Mucosa of descending colon (tissue), 3 donors: Measurements from ENCODE around the gene MYH1. TPM values are rescaled to one million over a fixed set of nuclear protein-coding genes. Genes with fewer than 3 reads are reported as not detected.
"Not testable (repeated sequence)": the region's sequence is repeated elsewhere in the genome, so short reads cannot be mapped to it uniquely, and the experiment has no call there.

ENCODE experiments used
- ATAC-seq: fragments of 200-7000 bp; cut with Tn5 transposase; one replicate; pipeline ENCODE4 v1.9.1; 2020; ENCODE audit warnings: mild to moderate bottlenecking, moderate library complexity
- DNase-seq, 3 donors: peaks; one replicate each; pipeline ENCODE4 v3.0.0-alpha.2; 2020
- H3K36me3 ChIP-seq: fragments of 200-600 bp; one replicate; pipeline ENCODE4 v1.8.0; 2021; ENCODE audit warnings: low read depth, mild to moderate bottlenecking
- H3K4me1 ChIP-seq: fragments of 200-600 bp; one replicate; pipeline ENCODE4 v1.8.0; 2021; ENCODE audit warnings: low read depth, mild to moderate bottlenecking
- H3K4me3 ChIP-seq: fragments of 200-600 bp; one replicate; pipeline ENCODE4 v1.8.0; 2021; ENCODE audit warnings: mild to moderate bottlenecking
- H3K9me3 ChIP-seq: fragments of 200-600 bp; one replicate; pipeline ENCODE4 v1.8.0; 2021; ENCODE audit warnings: mild to moderate bottlenecking
- CTCF ChIP-seq: fragments of 200-600 bp; IDR thresholded peaks from one replicate; pipeline ENCODE4 v1.8.0; 2022; ENCODE audit warnings: antibody characterized with exemption, mild to moderate bottlenecking
- intact Hi-C, 2 donors: fragments of 100-400 bp; cut with DNase I in 1 of 2; cut with micrococcal nuclease in 1 of 2; formaldehyde crosslinking; loops; one replicate each; pipeline versions ENCODE4 v1.11.0 to v1.11.1; 2022; cut with DNase I, micrococcal nuclease
- total RNA-seq, 3 donors: library from RNA; stranded (reverse); fragmentation: NEBNext Ultra II Directional in 2 of 3; extraction: Animal tissue kit (Norgen Biotek cat#: 25700) in 2 of 3; gene quantifications; one replicate each; pipeline versions ENCODE4 v1.2.1 to v1.2.4, GENCODE V29; 2021 to 2023
- donor health status: DM: no; HTN: no; CAD: no; lungs with moderate emphysema.
- donor health status: DM: no; HTN: no; CAD: no.
- donor health status: DM: no; HTN: yes; CAD: no.

MYH1 gene
- total RNA-seq, 3 donors from 2014 or later: 0.06 to 0.10 TPM; not detected in 1

DNA sequence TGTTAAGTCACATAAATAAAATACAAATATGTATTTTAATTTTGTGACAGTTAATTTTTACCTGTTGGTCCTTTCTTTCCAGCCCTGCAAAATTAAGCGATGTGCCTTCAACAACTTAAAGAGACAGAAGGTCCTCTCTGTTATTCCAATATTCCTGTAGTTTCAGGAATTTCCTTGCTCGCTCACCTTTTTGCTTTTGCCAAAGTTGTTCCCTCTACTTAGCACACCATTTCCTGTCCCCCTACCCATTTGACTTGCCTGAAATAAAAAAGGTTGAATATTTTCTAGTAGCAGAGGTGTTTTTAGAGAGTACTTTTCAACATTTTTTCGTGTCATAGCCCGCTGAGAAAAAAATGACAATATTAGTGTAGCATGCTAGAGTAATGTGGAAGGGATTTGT lies 31.7 kb upstream of the MYH1 start:
- intact Hi-C loops: no loop called here
- DNase-seq (no peak), ATAC-seq (no peak)
- no peaks in the 10 kb centered on the region for H3K9me3 ChIP-seq
- H3K36me3 ChIP-seq: no peaks in the 10 kb centered on the region
- TF ChIP-seq CTCF: no peak
- no peaks in the 10 kb centered on the region for H3K4me1 ChIP-seq
- H3K4me3 ChIP-seq: no peak overlapping the region

DNA sequence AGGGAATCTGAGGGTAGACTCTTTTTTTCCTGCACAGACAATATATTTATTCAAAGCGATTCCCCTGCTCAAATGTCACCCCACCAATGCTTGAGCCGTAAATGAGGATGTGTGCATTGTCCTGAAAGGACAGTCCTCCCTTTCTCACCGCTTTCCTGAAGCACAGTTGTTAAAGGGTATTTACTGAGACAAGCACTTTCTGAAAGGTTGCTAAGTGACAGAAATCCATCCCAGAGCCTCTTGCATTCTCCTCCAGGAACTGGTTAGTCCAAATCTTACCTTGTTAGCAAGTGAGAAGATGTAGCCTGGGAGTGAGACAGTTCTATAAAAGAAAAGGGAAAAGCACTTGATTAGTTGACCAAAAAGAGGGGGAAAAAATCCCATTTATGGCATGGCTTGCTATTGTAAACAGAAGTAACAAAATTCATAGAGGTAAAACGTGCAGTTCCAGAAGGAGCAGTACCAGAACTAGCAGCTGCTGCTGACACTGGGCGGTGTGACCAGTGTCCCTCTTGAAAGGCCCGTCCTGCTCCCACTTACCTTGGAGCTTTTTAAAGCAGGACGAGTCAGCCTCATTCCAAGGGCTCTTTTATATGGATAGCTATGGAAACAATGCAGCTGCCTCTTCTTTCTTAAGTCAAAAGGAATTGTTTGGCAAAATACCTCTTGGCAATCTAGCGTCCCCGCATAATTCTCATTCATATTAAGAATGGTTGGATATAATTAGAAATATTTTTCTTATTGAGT lies 30.9 kb upstream of the MYH1 start, which contains the start of gene MYH2:
MYH2 (minus strand) TSS at position 563 of the 747 bp plus-strand sequence. CDS start 1,738 bp downstream, outside the sequence.
- intact Hi-C loops: no loop called here
- H3K36me3 ChIP-seq: no peaks in the 10 kb centered on the region
- no peaks in the 10 kb centered on the region for H3K9me3 ChIP-seq
- ATAC-seq (no peak), DNase-seq (no peak)
- no peak for TF ChIP-seq CTCF
- no peaks in the 10 kb centered on the region for H3K4me1 ChIP-seq
- no peak within 1 kb of the TSS for H3K4me3 ChIP-seq

- H3K9me3 ChIP-seq: no peaks in the 10 kb centered on the region
- no peaks in the 10 kb centered on the region for H3K4me1 ChIP-seq
- DNase-seq (no peak), ATAC-seq (no peak)
- no peaks in the 10 kb centered on the region for H3K36me3 ChIP-seq
- TF ChIP-seq CTCF: no peak
- H3K4me3 ChIP-seq: no peak overlapping the region
- intact Hi-C loops: no loop called here
Observed at GRCh38 chr17:10547351-10547750, 29.0 kb upstream of the MYH1 start.

- ATAC-seq, intact Hi-C loops: not testable (repeated sequence)
Observed at GRCh38 chr17:10543486-10543885, 25.1 kb upstream of the MYH1 start.

GRCh38 chr17:10541179-10541578 lies 22.8 kb upstream of the MYH1 start:
- ATAC-seq, H3K4me3 ChIP-seq, H3K4me1 ChIP-seq, DNase-seq, H3K36me3 ChIP-seq, intact Hi-C loops: not testable (repeated sequence)
- peaks cover 17% of the 10 kb centered on the region for H3K9me3 ChIP-seq

More at GRCh38 chr17:10543486-10543885, 25.1 kb upstream of the MYH1 start:
- H3K4me1 ChIP-seq, H3K36me3 ChIP-seq, DNase-seq, H3K4me3 ChIP-seq: not testable (repeated sequence)
- peaks cover 17% of the 10 kb centered on the region for H3K9me3 ChIP-seq

DNA sequence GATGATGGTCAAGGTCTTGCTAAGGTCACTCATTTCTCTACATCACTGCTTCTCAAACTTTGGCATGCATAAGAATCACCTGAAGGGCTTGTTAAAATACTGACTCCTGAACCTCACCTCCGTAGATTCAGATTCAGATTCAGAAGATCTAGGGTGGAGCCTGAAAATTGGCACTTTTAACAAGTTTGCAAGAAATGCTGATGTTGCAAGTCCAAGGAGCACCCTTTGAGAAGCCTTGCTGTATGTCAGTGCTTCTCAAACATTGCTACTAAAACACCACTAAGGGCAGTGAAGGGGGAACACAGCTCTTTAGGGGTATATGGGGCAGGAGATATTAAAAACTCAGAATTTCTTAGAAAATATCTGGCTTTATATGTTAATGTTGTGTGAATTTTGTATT lies 13.7 kb upstream of the MYH1 start:
- Histone ChIP-seq H3K9me3 (no peaks in the 10 kb centered on the region), H3K36me3 (no peaks in the 10 kb centered on the region), H3K4me3 (no peak overlapping the region), H3K4me1 (no peaks in the 10 kb centered on the region)
- DNase-seq (no peak), ATAC-seq (no peak)
- intact Hi-C loops: no loop called here
- TF ChIP-seq CTCF: no peak
